Peyer's patch (tissue), 4 donors: ENCODE results near the gene ATP11C. TPM values are rescaled to one million over a fixed set of nuclear protein-coding genes. Genes with fewer than 3 reads are reported as not detected.

Source experiments
- DNase-seq, 3 donors: peaks; one replicate each; pipeline ENCODE4 v3.0.0-alpha.2; 2017 to 2019
- H3K27ac ChIP-seq, 4 donors: fragments of 200-600 bp; sonication (generic); one replicate each; pipeline ENCODE4 v1.5.1; 2016 to 2019
- H3K27me3 ChIP-seq, 2 donors: fragments of 200-600 bp; sonication (generic); one replicate each; pipeline ENCODE4 v1.5.1; 2019
- H3K36me3 ChIP-seq, 3 donors: fragments of 200-600 bp; sonication (generic); one replicate each; pipeline ENCODE4 v1.5.1; 2016 to 2019
- H3K4me1 ChIP-seq, 4 donors: fragments of 200-600 bp; sonication (generic); one replicate each; pipeline ENCODE4 v1.5.1; 2016 to 2019
- H3K4me3 ChIP-seq, 4 donors: fragments of 200-600 bp; sonication (generic); 1 replicate in 3 of 4; 2 replicates in 1 of 4; pipeline ENCODE4 v1.5.1; 2016 to 2019; ENCODE audit warnings: mild to moderate bottlenecking in 1 of 4
- H3K9me3 ChIP-seq, 4 donors: fragments of 200-600 bp; sonication (generic); one replicate each; pipeline ENCODE4 v1.5.1; 2016 to 2019; ENCODE audit warnings: mild to moderate bottlenecking in 1 of 4
- CTCF ChIP-seq, 6 experiments: fragments of 450-650 bp in 4 of 6; fragments of 200-600 bp in 2 of 6; sonication (generic) in 1 of 6; IDR thresholded peaks; one replicate each; pipeline ENCODE4 v1.5.1; 2017 to 2019; ENCODE audit warnings: antibody characterized with exemption in 6 of 6, mild to moderate bottlenecking in 3 of 6, moderate library complexity in 1 of 6
- POLR2A ChIP-seq, 2 donors: fragments of 450-650 bp; IDR thresholded peaks; one replicate each; pipeline ENCODE4 v1.5.1; 2017; ENCODE audit warnings: antibody characterized with exemption in 2 of 2, mild to moderate bottlenecking in 2 of 2, moderate library complexity in 2 of 2
- total RNA-seq, 4 donors: library from RNA; depleted of rRNA; stranded (reverse); fragments of >200 nt; gene quantifications; one replicate each; pipeline ENCODE4 v1.1.0, GENCODE V29; 2016

Gene ATP11C
- total RNA-seq, 4 donors from 2014 or later, result 8.9 to 46.2 (median 13.1) TPM

GRCh38 chrX:139889760-139890159 lies 43.1 kb downstream of the ATP11C start:
- H3K36me3 ChIP-seq, result no peaks in the 10 kb centered on the region
- H3K9me3 ChIP-seq, result no peaks in the 10 kb centered on the region
- DNase-seq, result no peak
- no peaks in the 10 kb centered on the region for H3K27me3 ChIP-seq
- no peak overlapping the region for H3K27ac ChIP-seq
- TF ChIP-seq CTCF (IDR thresholded peaks at IDR 0.05) (no peak), POLR2A (IDR thresholded peaks at IDR 0.05) (no peak)
- H3K4me3 ChIP-seq, result no peak overlapping the region
- no peaks in the 10 kb centered on the region for H3K4me1 ChIP-seq

DNA sequence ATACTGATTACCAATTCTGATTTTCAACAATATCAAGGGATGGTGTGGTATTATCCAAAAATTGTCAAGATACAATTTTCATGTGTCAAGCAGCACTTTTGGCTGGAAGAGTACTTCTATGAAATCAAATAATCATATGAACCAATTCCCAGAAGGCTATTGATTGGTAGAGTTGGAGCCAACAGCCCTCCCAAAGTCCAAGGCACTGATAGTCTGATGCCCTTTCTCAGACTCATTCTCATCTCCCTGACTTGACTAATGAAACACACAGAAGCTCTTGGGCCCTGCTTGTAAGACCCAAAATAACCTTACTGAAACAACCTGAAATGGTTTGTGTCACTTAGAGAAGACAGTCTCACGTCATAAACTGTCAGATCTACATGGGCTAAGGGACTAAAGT lies 48.9 kb downstream of the ATP11C start:
- DNase-seq, result no peak

GRCh38 chrX:139882299-139882698 lies 50.6 kb downstream of the ATP11C start:
- Histone ChIP-seq H3K4me3 (no peak overlapping the region), H3K4me1 (no peaks in the 10 kb centered on the region), H3K27me3 (no peaks in the 10 kb centered on the region), H3K9me3 (no peaks in the 10 kb centered on the region), H3K27ac (no peak overlapping the region), H3K36me3 (no peaks in the 10 kb centered on the region)
- no peak for DNase-seq
- no peak for TF ChIP-seq CTCF (IDR thresholded peaks at IDR 0.05)
- TF ChIP-seq POLR2A (IDR thresholded peaks at IDR 0.05), result no peak

More for the DNA sequence above, 48.9 kb downstream of the ATP11C start:
- Histone ChIP-seq H3K27ac (no peak overlapping the region), H3K4me1 (no peaks in the 10 kb centered on the region), H3K36me3 (no peaks in the 10 kb centered on the region), H3K27me3 (no peaks in the 10 kb centered on the region), H3K9me3 (no peaks in the 10 kb centered on the region), H3K4me3 (no peak overlapping the region)
- TF ChIP-seq CTCF (IDR thresholded peaks at IDR 0.05), result no peak
- no peak for TF ChIP-seq POLR2A (IDR thresholded peaks at IDR 0.05)

DNA sequence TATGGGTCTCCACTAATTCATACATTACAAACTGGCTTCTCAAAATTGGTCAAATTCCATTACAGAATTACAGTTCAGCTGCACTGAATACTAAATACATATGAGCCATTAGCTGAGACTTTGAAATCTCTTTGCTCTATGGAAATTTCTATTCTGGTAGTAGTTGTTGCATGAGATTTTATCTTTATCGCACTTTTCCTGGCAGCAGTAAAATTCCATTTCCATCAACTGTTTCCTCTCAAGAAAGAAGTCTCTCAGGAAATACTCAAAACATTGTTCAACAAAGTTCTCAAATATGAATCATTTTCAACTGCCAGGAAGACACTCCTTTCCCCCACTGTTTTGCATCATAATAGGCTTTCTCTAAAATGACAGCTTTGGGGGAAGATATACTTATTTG lies 51.3 kb downstream of the ATP11C start:
- H3K27ac ChIP-seq, result no peak overlapping the region
- no peaks in the 10 kb centered on the region for H3K9me3 ChIP-seq
- no peak for DNase-seq
- H3K36me3 ChIP-seq, result no peaks in the 10 kb centered on the region
- H3K4me1 ChIP-seq, result no peaks in the 10 kb centered on the region
- TF ChIP-seq CTCF (IDR thresholded peaks at IDR 0.05) (no peak), POLR2A (IDR thresholded peaks at IDR 0.05) (no peak)
- H3K4me3 ChIP-seq, result no peak overlapping the region
- no peaks in the 10 kb centered on the region for H3K27me3 ChIP-seq

GRCh38 chrX:139881130-139881529 lies 51.7 kb downstream of the ATP11C start:
- TF ChIP-seq POLR2A (IDR thresholded peaks at IDR 0.05) (no peak), CTCF (IDR thresholded peaks at IDR 0.05) (no peak)
- H3K9me3 ChIP-seq, result no peaks in the 10 kb centered on the region
- H3K36me3 ChIP-seq, result no peaks in the 10 kb centered on the region
- H3K27me3 ChIP-seq, result no peaks in the 10 kb centered on the region
- no peak for DNase-seq
- H3K27ac ChIP-seq, result no peak overlapping the region
- no peaks in the 10 kb centered on the region for H3K4me1 ChIP-seq
- no peak overlapping the region for H3K4me3 ChIP-seq
